Activated CD4-positive, alpha-beta T cell treated with anti-CD3 and anti-CD28 coated beads, Interleukin-2, amount 50 U/mL, for 4 hours (primary cell): Measurements from ENCODE around the gene CCS.
"Not testable (repeated sequence)": the region's sequence is repeated elsewhere in the genome, so short reads cannot be mapped to it uniquely, and the experiment has no call there.

Experiments used
- DNase-seq, 2 experiments: peaks; one replicate each; pipeline ENCODE4 v3.0.0-alpha.2; 2020

The CCS gene

DNA sequence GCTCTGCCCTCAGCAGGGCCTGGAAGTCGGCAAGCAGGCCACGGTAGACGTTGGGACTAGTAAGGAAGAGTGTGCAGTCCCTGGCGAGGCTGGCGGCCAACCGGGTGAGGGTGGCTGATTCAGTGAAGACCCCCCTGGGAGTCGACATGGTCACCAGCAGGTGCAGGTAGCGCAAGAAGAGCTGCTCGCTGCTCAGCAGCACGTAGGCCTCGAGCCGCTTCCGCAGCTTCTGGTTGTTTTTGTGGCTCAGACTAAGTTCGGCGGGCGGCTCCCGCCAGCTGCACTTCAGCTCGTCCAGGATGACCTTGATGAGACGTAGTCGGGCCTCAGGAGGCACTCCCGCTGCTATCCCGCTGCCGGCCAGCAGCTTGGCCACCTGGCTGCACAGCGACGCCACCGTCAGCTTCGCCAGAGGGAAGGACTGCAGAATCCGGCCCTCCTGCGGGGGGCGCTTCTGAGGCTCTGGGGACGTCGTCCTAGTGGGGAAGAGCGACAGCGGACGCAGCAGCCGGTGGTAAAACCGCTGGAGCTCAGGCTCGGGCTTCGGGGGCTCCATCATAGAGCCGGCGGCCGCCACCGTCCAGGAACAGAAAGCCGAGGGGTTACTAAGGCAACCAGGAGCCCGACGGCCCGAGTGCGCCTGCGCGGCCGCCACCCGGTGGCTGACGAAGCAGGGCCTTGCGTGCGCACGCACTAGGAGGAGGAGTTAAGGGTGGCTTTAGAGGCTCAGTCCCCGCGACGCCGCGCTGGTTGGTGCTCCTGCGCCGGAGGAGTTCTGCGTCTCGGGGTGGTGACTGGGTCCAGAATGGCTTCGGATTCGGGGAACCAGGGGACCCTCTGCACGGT, at the start of gene CCS, which contains the start of gene CCDC87:
Gene CCS, plus strand, starts transcription at position 729 of the 846 bp plus-strand sequence. Its CDS starts 77 bp downstream, at position 806.
Gene CCDC87, minus strand, starts transcription at position 607 of the 846 bp plus-strand sequence. Its CDS starts 48 bp downstream, at position 559.
- peak; percentile 98 to 99 for DNase-seq

- peak; percentile 21 to 24 for DNase-seq
Measured at GRCh38 chr11:66543263-66544107, 49.5 kb upstream of the CCS start.

- not testable (repeated sequence) for DNase-seq
Measured at GRCh38 chr11:66544952-66545351, 48.0 kb upstream of the CCS start.

DNA sequence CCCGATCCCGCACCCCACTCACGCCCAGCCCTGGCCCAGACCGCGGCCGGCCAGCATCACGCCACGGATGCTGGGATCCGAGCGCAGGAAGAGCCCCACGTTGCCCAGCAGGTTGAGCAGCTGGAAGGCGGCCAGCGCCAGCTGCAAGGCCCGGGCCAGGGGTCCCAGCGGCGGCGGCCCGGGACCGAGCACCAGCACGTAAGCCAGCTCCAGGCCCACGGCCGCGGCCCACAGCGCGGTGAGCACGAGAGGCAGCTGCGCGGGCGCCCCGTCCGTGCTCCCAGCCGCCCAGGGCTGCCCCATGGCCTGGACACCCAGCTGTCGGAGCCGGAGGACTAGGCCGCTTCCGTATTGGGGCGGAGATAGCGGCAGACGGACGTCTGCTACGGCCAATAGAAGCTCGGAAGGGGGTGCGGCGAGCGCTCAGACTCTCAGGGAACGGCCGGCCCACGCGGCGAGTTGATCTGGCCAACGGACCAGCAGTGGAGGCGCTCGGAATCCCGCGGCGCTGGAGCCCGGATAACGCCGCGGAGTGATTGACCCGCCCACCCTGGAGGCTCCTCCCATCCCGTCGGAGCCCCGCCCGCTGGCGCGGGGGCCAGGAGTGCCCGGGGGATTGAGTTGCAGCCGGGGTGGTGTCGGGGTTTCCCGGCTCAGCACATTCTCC, 47.2 kb upstream of the CCS start, which contains the start of gene ZDHHC24:
Gene ZDHHC24, minus strand, starts transcription at position 348 of the 667 bp plus-strand sequence. Its CDS starts 45 bp downstream, at position 303.
- peak; percentile 71 to 72 for DNase-seq

DNA sequence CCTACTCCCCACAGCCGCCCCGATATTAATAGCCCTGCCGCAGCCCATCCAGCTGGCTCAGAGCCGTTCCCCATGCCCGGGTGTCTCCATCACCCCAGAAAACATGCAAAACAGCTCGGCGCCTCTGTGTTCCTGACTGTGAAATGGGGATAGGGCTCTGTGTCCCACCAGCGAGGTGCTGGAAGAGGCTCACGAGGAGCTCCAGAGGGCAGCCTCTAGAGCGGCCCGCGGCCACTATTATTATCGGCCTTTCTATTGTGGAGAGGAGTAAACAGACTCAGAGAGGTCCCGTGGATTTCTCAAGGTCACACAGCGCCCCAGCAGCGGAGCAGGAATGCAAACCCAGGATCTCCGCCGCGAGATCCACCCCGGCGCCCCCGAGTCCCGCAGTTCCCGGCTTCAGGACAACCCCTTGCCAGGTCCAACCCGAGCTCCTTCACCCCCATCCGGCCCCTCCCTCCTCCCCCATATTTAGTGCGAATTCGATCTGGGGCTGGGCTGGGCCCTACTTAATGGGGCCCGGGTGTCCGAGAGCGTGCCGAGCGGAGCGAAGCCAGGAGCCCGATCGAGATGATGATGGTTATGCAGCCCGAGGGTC, 46.5 kb upstream of the CCS start, which contains the start of gene ACTN3:
Gene ACTN3, plus strand, starts transcription at position 536 of the 598 bp plus-strand sequence. Its CDS starts 35 bp downstream, at position 571.
- no peak for DNase-seq

GRCh38 chr11:66546966-66547661, 45.9 kb upstream of the CCS start:
- DNase-seq, result no peak

GRCh38 chr11:66547662-66548009, 45.3 kb upstream of the CCS start:
- no peak for DNase-seq

GRCh38 chr11:66548041-66548440, 44.9 kb upstream of the CCS start:
- no peak for DNase-seq

DNA sequence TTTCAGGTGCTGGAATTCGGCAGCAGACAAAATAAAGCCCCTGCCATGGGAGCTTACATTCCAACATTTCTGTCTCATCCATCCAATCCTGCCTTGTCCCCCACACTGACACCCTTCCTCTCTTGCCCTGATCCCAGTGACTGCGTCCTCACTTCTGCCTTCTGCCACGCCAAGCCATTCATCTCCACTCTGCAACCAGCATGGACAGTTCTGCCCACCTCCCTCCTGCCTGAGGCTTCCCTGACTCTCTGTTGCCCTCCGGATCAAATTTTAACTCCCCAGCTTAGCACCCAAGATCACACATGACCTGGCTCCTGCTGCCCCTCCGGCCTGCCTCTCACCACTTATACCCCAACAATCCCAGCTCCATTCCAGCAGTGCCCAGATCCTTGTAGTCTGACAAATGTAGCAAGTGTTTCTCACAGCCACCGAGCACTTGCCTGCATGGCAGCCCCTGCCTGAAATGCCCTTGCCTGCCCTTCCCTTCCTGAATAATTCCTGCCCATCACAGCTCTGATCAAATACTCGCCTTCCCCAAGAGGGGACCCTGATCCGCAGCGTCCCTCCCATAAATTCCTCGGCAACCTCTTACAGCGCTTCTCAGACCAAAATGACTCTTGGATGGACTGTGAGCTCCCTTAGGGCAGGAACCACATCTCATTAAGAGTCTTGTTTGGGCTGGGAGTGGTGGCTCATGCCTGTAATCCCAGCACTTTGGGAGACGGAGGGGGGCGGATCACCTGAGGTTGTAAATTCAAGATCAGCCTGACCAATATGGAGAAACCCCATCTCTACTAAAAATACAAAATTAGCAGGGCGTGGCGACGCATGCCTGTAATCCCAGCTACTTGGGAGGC, 44.0 kb upstream of the CCS start:
- DNase-seq, result no peak

- no peak for DNase-seq
Measured at GRCh38 chr11:66549696-66550095, 43.3 kb upstream of the CCS start.

- DNase-seq, result no peak
Measured at GRCh38 chr11:66550887-66551286, 42.1 kb upstream of the CCS start.

- DNase-seq, result no peak
Measured at GRCh38 chr11:66554602-66555001, 38.4 kb upstream of the CCS start.

DNA sequence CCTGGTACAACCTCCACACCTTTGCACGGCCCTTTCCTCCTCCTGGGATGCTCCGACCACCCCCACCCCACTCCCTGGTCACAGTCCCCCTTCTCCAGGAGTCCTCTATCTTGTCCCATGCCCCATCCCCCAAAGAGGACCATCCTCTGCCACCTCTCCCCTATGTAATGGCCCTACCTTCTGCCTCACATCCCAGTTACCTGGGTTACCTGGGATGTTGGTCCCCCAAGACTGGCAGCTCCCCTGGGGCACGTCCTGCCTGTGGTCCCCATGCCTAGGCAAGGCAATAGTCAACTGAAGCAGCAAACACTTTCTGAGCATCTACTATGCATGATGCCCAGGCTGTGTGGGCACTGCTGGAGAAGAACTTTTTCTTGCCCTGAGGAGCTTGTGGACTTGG, 37.6 kb upstream of the CCS start:
- no peak for DNase-seq

GRCh38 chr11:66556086-66556485, 36.9 kb upstream of the CCS start:
- no peak for DNase-seq

- no peak for DNase-seq
Measured at GRCh38 chr11:66557733-66558326, 35.2 kb upstream of the CCS start.

GRCh38 chr11:66559142-66559865, 33.7 kb upstream of the CCS start:
- DNase-seq, result peak in 1 of 2 experiments; percentile 13

GRCh38 chr11:66559866-66560676, 32.9 kb upstream of the CCS start:
- no peak for DNase-seq

DNA sequence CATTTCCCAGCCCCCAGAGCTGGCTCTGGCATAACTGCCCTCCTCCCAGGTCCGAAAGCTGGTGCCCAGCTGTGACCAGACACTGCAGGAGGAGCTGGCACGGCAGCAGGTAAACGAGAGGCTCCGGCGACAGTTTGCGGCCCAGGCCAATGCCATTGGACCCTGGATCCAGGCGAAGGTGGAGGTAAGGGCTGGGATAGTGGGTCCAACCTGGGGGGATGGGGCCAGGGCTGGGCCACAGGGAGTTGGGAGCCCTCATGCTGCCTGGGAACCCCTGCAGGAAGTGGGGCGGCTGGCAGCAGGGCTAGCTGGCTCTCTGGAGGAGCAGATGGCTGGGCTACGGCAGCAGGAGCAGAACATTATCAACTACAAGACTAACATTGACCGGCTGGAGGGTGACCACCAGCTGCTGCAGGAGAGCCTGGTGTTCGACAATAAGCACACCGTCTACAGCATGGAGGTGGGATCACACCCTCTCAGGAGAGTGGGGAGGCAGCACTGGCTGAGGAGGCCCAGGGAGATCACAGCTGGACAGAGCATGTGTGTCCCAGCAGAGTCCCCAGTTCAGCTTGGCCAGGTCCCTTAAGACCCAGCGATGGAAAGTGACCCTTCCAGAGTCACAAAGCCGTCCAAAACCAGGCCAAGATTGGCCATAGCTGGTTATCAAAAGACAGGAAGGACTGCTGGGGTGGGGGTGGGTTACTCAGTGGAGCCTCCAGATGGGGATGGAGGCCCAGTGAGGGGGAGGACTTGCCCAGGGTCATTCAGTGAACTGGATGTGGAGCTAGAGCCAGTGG, 31.6 kb upstream of the CCS start:
- DNase-seq, result no peak
